Amniotic epithelial cell (primary cell): ENCODE data around the gene PRKACB.

Source experiments
- DNase-seq: peaks from one replicate; pipeline ENCODE4 v3.0.0-alpha.2; 2010; ENCODE audit warnings: low read depth

The PRKACB gene

GRCh38 chr1:84143796-84144565 lies at the start of gene PRKACB:
Gene PRKACB, plus strand, starts transcription at chr1:84144271. Its CDS starts 91 bp downstream, at chr1:84144362.
- peak; percentile 45 for DNase-seq

GRCh38 chr1:84095308-84095707 lies 48.8 kb upstream of the PRKACB start:
- no peak for DNase-seq

GRCh38 chr1:84096176-84096575 lies 47.9 kb upstream of the PRKACB start:
- DNase-seq = peak; percentile 30

GRCh38 chr1:84101204-84101603 lies 42.9 kb upstream of the PRKACB start:
- no peak for DNase-seq

- peak; percentile 93 for DNase-seq
These were observed 40.7 kb upstream of the PRKACB start for GRCh38 chr1:84103197-84103992.

- peak; percentile 83 for DNase-seq
These were observed 36.5 kb upstream of the PRKACB start for GRCh38 chr1:84107538-84107937.

GRCh38 chr1:84107955-84108354 lies 36.1 kb upstream of the PRKACB start:
- no peak for DNase-seq

GRCh38 chr1:84108900-84109578 lies 35.0 kb upstream of the PRKACB start:
- DNase-seq = no peak

- DNase-seq = no peak
These were observed 33.4 kb upstream of the PRKACB start for GRCh38 chr1:84110629-84111028.

- DNase-seq = no peak
These were observed 27.5 kb upstream of the PRKACB start for GRCh38 chr1:84116558-84116957.

GRCh38 chr1:84117868-84118267 lies 26.2 kb upstream of the PRKACB start:
- DNase-seq = peak; percentile 76

GRCh38 chr1:84121360-84121759 lies 22.7 kb upstream of the PRKACB start:
- DNase-seq = no peak

- DNase-seq = peak; percentile 51
These were observed 21.2 kb upstream of the PRKACB start for GRCh38 chr1:84122780-84123382.

- no peak for DNase-seq
These were observed 10.6 kb upstream of the PRKACB start for GRCh38 chr1:84133479-84133878.

GRCh38 chr1:84135341-84135740 lies 8.7 kb upstream of the PRKACB start:
- DNase-seq = no peak

- no peak for DNase-seq
These were observed 2.7 kb upstream of the PRKACB start for GRCh38 chr1:84141182-84142003.

GRCh38 chr1:84145068-84145467 lies 997 bp downstream of the PRKACB start:
- no peak for DNase-seq

GRCh38 chr1:84146411-84147032 lies 2.5 kb downstream of the PRKACB start:
- DNase-seq = peak; percentile 85

GRCh38 chr1:84148758-84149157 lies 4.7 kb downstream of the PRKACB start:
- no peak for DNase-seq

GRCh38 chr1:84152649-84153056 lies 8.6 kb downstream of the PRKACB start:
- peak; percentile 28 for DNase-seq

- DNase-seq = no peak
These were observed 11.4 kb downstream of the PRKACB start for GRCh38 chr1:84155517-84155916.
